ENCODE data around the gene MROH2A.
"Not testable (repeated sequence)": the region's sequence is repeated elsewhere in the genome, so short reads cannot be mapped to it uniquely, and the experiment has no call there.

MROH2A gene

DNA sequence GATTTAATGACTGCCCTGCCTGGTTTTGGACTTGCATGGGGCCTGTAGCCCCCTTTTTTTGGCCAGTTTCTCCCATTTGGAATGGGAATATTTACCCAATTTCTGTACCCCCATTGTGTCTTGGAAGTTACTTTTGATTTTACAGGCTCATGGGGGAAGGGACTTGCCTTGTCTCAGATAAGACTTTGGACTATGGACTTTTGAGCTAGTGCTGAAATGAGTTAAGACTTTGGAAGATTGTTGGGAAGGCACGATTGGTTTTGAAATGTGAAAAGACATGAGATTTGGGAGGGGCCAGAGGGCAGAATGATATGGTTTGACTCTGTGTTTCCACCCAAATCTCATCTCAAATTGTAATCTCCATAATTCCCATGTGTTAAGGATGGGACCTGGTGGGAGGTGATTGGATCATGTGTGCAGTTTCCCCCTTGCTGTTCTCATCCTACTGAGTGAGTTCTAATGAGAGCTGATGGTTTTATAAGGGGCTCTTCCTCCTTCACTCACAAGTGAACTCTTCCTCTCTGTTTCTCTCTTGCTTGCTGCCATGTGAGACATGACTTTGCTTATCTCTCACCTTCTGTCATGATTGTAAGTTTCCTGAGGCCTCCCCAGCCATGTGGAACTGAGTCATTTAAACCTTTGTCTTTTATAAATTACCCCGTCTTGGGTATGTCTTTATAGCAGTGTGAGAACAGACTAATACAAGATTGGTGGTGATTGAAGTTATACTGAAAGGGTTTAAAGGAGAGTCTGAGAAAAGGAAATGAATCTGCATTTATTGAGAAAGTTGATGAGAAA, 26.7 kb upstream of the MROH2A start:
- not testable (repeated sequence) for H3K36me3 ChIP-seq (ENCODE audit: insufficient read depth, low read length); H3K79me2 ChIP-seq (ENCODE audit: control insufficient read depth, insufficient read depth, low read length, unreplicated experiment); H2AFZ ChIP-seq (ENCODE audit: low read length, unreplicated experiment)

DNA sequence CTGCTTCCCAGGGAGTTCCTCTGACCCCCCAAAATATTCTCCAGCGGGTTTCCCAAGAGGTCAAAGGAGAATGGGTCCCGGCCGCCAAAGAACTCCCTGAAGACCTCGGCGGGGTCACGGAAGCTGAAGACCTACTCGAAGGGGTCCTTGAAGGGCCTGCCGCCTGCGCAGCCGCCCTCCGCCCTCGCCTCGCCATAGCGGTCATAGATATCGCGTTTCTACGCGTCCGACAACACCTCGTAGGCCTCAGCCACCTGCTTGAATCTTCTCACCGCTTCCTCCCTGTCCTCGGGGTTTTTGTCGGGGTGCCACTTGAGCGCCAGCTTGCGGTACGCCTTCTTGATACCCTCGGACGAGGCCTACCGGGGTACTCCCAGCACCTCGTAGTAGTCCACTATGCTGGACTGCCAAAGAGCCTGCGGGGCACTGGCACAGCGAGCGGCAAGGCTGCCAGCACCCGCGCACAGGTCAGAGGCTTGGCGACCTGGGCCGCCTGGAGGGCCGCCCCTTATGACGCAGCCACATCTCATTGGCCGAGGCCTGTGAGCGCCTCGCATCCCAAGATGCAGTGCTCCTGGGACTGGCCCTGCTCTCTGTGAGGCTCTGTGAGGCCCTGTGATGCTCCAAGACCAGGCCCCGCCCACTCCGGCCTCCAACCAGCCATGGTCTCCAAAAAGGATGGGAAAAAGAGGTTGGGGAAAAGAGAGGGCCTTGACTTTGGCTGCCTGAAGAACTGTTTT, 23.1 kb upstream of the MROH2A start:
- Histone ChIP-seq H3K27ac (ENCODE audit: low read depth, low read length) (no peak overlapping the region), H3K36me3 (ENCODE audit: insufficient read depth, low read length) (no peaks in the 10 kb centered on the region), H3K79me2 (ENCODE audit: control insufficient read depth, insufficient read depth, low read length, unreplicated experiment) (no peaks in the 10 kb centered on the region), H2AFZ (ENCODE audit: low read length, unreplicated experiment) (no peak overlapping the region), H3K27me3 (ENCODE audit: insufficient read depth, low read length) (peaks cover 8% of the 10 kb centered on the region; the same call in 1 of the 2 replicates), H3K4me3 (ENCODE audit: low read depth, low read length) (no peak overlapping the region), H3K4me1 (ENCODE audit: control insufficient read depth, insufficient read depth, low read length, unreplicated experiment) (no peaks in the 10 kb centered on the region)

More for the DNA sequence above, 26.7 kb upstream of the MROH2A start:
- H3K27me3 ChIP-seq (ENCODE audit: insufficient read depth, low read length), result peaks cover 30% of the 10 kb centered on the region
- not testable (repeated sequence) for H3K27ac ChIP-seq (ENCODE audit: low read depth, low read length); H3K4me3 ChIP-seq (ENCODE audit: low read depth, low read length); H3K4me1 ChIP-seq (ENCODE audit: control insufficient read depth, insufficient read depth, low read length, unreplicated experiment)

DNA sequence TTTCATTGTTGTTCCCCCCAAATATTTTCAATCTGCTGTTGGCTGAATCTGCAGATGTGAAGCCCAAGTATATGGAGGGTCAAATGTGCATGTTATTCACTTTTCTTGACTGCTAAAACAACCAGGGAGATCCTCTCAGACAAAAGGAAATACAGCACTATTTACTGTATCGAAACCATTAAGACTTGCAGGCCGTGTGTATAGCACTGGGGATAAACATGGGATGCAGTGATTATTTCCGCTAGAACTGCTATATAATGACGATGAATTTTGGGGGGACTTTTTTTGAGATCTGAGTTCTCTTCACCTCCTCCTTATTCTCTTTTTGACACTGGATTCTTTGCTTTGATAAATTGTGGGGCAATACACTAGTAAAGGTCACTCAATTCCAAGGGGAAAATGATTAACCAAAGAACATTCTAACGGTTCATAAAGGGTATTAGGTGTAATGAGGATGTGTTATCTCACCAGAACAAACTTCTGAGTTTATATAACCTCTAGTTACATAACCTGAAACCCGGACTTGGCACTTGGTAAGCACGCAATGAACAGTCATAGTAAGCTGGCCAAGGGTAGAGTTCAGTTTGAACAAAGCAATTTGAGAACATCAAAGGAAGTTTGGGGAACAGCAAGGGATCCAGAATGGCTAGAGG, 21.6 kb upstream of the MROH2A start:
- Histone ChIP-seq H3K4me1 (ENCODE audit: control insufficient read depth, insufficient read depth, low read length, unreplicated experiment) (no peaks in the 10 kb centered on the region), H3K27ac (ENCODE audit: low read depth, low read length) (no peak overlapping the region), H3K79me2 (ENCODE audit: control insufficient read depth, insufficient read depth, low read length, unreplicated experiment) (no peaks in the 10 kb centered on the region), H3K4me3 (ENCODE audit: low read depth, low read length) (no peak overlapping the region), H3K27me3 (ENCODE audit: insufficient read depth, low read length) (peaks cover 8% of the 10 kb centered on the region; the same call in 1 of the 2 replicates), H2AFZ (ENCODE audit: low read length, unreplicated experiment) (no peak overlapping the region), H3K36me3 (ENCODE audit: insufficient read depth, low read length) (no peaks in the 10 kb centered on the region)

DNA sequence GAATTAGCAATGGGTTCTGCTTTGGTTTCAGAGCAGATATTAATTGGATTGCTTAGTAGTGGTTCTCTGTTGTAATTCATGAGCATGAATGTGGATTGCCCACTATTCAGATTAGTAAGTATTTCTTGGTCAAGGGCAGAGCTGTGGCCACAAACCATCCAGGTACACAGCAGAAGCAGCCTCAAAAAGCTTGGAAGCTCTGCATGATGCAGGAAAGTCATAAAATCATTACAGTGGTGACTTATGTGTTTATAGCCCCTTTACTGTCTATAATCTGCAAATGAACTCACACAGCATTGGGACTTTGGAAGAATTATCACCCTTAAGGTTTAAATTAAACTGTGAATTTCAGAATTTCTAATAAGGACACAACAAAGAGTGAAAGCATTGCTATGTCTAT, 20.0 kb upstream of the MROH2A start:
- no peak overlapping the region for H3K27ac ChIP-seq (ENCODE audit: low read depth, low read length)
- no peak overlapping the region for H3K4me3 ChIP-seq (ENCODE audit: low read depth, low read length)
- no peak overlapping the region for H2AFZ ChIP-seq (ENCODE audit: low read length, unreplicated experiment)
- no peaks in the 10 kb centered on the region for H3K79me2 ChIP-seq (ENCODE audit: control insufficient read depth, insufficient read depth, low read length, unreplicated experiment)
- peaks cover 8% of the 10 kb centered on the region; the same call in 1 of the 2 replicates for H3K27me3 ChIP-seq (ENCODE audit: insufficient read depth, low read length)
- H3K36me3 ChIP-seq (ENCODE audit: insufficient read depth, low read length), result no peaks in the 10 kb centered on the region
- H3K4me1 ChIP-seq (ENCODE audit: control insufficient read depth, insufficient read depth, low read length, unreplicated experiment), result no peaks in the 10 kb centered on the region

DNA sequence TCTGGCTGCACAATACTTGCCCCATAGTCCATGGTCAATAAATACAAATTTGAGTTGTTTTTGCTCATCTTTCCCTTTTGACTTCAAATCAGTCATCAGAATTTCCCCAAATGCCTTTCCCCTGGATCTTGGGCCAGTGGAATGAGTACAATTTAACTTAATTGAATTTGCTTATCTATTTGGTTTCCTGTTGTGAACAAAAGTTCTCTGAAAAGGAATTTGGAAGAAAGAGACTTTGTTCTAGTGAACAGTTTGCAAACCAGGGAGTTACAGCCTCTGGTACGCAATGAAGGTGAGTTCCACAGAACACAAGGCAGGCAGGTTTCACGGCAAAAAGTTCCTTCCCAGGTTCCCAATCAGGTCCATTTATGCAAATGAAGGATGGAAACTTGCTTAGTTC, 19.3 kb upstream of the MROH2A start:
- Histone ChIP-seq H3K79me2 (ENCODE audit: control insufficient read depth, insufficient read depth, low read length, unreplicated experiment) (no peaks in the 10 kb centered on the region), H3K4me3 (ENCODE audit: low read depth, low read length) (no peak overlapping the region), H3K36me3 (ENCODE audit: insufficient read depth, low read length) (no peaks in the 10 kb centered on the region), H3K27me3 (ENCODE audit: insufficient read depth, low read length) (peaks cover 2% of the 10 kb centered on the region; the same call in 1 of the 2 replicates), H3K4me1 (ENCODE audit: control insufficient read depth, insufficient read depth, low read length, unreplicated experiment) (peaks cover 3% of the 10 kb centered on the region), H3K27ac (ENCODE audit: low read depth, low read length) (no peak overlapping the region), H2AFZ (ENCODE audit: low read length, unreplicated experiment) (no peak overlapping the region)

DNA sequence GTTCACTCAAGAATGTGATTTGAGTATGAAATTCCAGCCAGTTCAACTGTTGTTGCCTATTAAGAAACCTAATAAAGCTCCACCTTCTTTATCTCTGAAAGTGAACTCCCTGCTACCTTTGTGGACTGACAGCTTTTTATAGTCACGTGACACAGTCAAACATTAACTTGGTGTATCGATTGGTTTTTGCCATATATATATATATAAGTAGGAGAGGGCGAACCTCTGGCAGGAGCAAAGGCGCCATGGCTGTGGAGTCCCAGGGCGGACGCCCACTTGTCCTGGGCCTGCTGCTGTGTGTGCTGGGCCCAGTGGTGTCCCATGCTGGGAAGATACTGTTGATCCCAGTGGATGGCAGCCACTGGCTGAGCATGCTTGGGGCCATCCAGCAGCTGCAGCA, 18.1 kb upstream of the MROH2A start, which contains the start of gene UGT1A1:
Gene UGT1A1 (plus strand): TSS at position 228 of the 400 bp plus-strand sequence. CDS start 18 bp downstream, at position 246.
- no peak within 1 kb of the TSS for H3K4me3 ChIP-seq (ENCODE audit: low read depth, low read length)
- H3K27ac ChIP-seq (ENCODE audit: low read depth, low read length), result no peak within 1 kb of the TSS
- H3K27me3 ChIP-seq (ENCODE audit: insufficient read depth, low read length), result no peaks in the 10 kb centered on the region
- H3K79me2 ChIP-seq (ENCODE audit: control insufficient read depth, insufficient read depth, low read length, unreplicated experiment), result no peaks in the 10 kb centered on the region
- peaks cover 14% of the 10 kb centered on the region for H3K4me1 ChIP-seq (ENCODE audit: control insufficient read depth, insufficient read depth, low read length, unreplicated experiment)
- H2AFZ ChIP-seq (ENCODE audit: low read length, unreplicated experiment), result no peak within 1 kb of the TSS
- H3K36me3 ChIP-seq (ENCODE audit: insufficient read depth, low read length), result no peaks in the 10 kb centered on the region

DNA sequence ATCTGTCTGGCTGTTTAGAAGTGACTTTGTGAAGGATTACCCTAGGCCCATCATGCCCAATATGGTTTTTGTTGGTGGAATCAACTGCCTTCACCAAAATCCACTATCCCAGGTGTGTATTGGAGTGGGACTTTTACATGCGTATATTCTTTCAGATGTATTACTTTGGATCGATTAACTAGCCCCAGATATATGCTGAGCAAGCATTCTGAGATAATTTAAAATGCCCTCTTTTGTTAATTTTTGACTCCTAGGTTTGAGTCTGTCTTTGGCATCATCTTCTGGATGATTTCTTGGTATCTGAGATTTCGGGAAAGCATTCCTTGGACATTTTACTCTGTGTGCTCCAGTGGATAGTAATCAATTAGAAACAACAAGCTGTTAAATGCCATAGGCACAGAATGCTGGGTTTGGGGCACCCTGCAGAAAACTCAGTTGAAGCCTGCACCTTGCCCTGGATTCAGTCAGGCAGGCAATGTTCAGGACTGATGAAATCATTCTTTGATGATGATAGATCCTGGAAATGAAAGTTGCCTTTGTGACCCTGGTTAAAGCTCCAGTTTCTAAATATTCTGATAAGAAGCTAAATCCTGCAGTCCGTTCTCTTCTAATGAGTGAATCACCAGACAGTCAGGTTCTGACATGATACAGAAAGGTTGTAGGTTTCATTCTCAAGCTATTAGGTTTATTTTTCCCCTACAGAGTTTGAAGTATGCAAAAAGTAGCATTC, 16.9 kb upstream of the MROH2A start:
- H3K4me1 ChIP-seq (ENCODE audit: control insufficient read depth, insufficient read depth, low read length, unreplicated experiment), result peaks cover 14% of the 10 kb centered on the region
- no peak overlapping the region for H3K27ac ChIP-seq (ENCODE audit: low read depth, low read length)
- H3K27me3 ChIP-seq (ENCODE audit: insufficient read depth, low read length), result no peaks in the 10 kb centered on the region
- no peak overlapping the region for H3K4me3 ChIP-seq (ENCODE audit: low read depth, low read length)
- no peak overlapping the region for H2AFZ ChIP-seq (ENCODE audit: low read length, unreplicated experiment)
- H3K36me3 ChIP-seq (ENCODE audit: insufficient read depth, low read length), result no peaks in the 10 kb centered on the region
- H3K79me2 ChIP-seq (ENCODE audit: control insufficient read depth, insufficient read depth, low read length, unreplicated experiment), result no peaks in the 10 kb centered on the region

DNA sequence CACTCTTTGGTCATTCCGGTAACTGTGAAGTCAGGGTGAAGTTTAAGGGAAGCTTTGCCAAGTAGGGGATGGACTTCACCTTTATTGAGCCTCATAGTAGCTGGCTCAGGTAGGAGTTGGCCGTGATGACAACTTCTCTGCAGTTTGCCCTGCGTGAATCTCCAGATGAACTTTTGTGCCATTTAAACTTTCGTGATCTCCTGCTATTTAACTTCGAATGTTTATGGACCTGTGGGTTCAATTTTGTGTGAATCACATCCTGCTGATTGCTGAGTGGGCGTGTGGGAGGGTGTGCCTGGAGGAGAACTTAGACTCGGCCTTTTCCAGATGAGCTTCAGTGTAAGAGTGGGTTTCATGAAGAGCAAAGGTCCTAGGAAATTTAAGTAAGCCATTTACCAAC, 13.9 kb upstream of the MROH2A start:
- Histone ChIP-seq H3K4me3 (ENCODE audit: low read depth, low read length) (no peak overlapping the region), H2AFZ (ENCODE audit: low read length, unreplicated experiment) (peak overlapping the region; percentile 91), H3K27ac (ENCODE audit: low read depth, low read length) (peak overlapping the region; percentile 29), H3K27me3 (ENCODE audit: insufficient read depth, low read length) (no peaks in the 10 kb centered on the region), H3K79me2 (ENCODE audit: control insufficient read depth, insufficient read depth, low read length, unreplicated experiment) (no peaks in the 10 kb centered on the region), H3K4me1 (ENCODE audit: control insufficient read depth, insufficient read depth, low read length, unreplicated experiment) (peaks cover 14% of the 10 kb centered on the region), H3K36me3 (ENCODE audit: insufficient read depth, low read length) (no peaks in the 10 kb centered on the region)

DNA sequence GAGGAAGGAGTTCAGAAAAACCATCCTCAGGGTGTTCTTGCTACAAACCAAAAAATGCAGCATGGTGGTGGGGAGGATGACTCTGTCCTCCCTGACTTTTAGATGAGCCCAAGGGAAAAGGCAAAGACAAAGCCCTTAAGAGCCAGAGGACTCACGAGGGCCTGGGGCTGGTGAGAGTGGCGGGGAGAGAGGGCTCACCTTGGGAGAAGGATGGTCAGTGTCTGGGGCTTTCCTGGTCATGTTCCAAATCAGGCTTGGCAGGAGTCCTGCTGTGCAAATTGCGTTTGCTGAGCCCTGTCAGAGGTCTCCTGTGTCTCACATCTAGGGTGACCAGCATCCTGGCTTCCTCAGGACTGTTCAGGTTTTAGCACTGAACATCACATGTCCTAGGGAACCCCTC, 13.4 kb upstream of the MROH2A start:
- H3K36me3 ChIP-seq (ENCODE audit: insufficient read depth, low read length), result no peaks in the 10 kb centered on the region
- H3K4me1 ChIP-seq (ENCODE audit: control insufficient read depth, insufficient read depth, low read length, unreplicated experiment), result peaks cover 14% of the 10 kb centered on the region
- no peak overlapping the region for H3K4me3 ChIP-seq (ENCODE audit: low read depth, low read length)
- H3K79me2 ChIP-seq (ENCODE audit: control insufficient read depth, insufficient read depth, low read length, unreplicated experiment), result no peaks in the 10 kb centered on the region
- H3K27me3 ChIP-seq (ENCODE audit: insufficient read depth, low read length), result no peaks in the 10 kb centered on the region
- peak overlapping the region; percentile 91 for H2AFZ ChIP-seq (ENCODE audit: low read length, unreplicated experiment)
- H3K27ac ChIP-seq (ENCODE audit: low read depth, low read length), result peak overlapping the region; percentile 29

DNA sequence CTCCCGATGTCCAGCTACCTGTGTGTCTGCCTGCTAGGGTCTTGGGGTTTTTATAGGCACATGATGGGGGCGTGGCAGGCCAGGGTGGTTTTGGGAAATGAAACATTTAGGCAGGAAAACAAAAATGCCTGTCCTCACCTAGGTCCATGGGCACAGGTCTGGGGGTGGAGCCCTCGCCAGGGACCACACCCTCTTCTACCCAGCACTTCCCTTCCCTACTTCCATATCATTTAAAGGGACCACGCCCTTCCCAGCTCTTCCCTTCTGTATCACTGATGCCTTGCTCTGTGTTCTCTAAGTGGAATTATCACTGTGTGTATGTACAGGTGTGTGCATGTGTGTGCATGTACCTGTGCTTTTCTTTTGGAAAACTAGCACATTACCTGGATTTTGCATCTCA, 11.7 kb upstream of the MROH2A start:
- no peaks in the 10 kb centered on the region for H3K36me3 ChIP-seq (ENCODE audit: insufficient read depth, low read length)
- H2AFZ ChIP-seq (ENCODE audit: low read length, unreplicated experiment), result no peak overlapping the region
- H3K4me1 ChIP-seq (ENCODE audit: control insufficient read depth, insufficient read depth, low read length, unreplicated experiment), result peaks cover 14% of the 10 kb centered on the region
- no peak overlapping the region for H3K4me3 ChIP-seq (ENCODE audit: low read depth, low read length)
- no peak overlapping the region for H3K27ac ChIP-seq (ENCODE audit: low read depth, low read length)
- H3K27me3 ChIP-seq (ENCODE audit: insufficient read depth, low read length), result no peaks in the 10 kb centered on the region
- H3K79me2 ChIP-seq (ENCODE audit: control insufficient read depth, insufficient read depth, low read length, unreplicated experiment), result no peaks in the 10 kb centered on the region

Data from ACC112 (cell line).